Left forelimb (tissue), 1 donor: ENCODE data around the gene CDC42SE2.
"Not testable (repeated sequence)": the region's sequence is repeated elsewhere in the genome, so short reads cannot be mapped to it uniquely, and the experiment has no call there.

Source experiments
- DNase-seq: peaks from one replicate; pipeline ENCODE4 v3.0.0-alpha.2; 2018; ENCODE audit warnings: low spot score

CDC42SE2 gene

DNA sequence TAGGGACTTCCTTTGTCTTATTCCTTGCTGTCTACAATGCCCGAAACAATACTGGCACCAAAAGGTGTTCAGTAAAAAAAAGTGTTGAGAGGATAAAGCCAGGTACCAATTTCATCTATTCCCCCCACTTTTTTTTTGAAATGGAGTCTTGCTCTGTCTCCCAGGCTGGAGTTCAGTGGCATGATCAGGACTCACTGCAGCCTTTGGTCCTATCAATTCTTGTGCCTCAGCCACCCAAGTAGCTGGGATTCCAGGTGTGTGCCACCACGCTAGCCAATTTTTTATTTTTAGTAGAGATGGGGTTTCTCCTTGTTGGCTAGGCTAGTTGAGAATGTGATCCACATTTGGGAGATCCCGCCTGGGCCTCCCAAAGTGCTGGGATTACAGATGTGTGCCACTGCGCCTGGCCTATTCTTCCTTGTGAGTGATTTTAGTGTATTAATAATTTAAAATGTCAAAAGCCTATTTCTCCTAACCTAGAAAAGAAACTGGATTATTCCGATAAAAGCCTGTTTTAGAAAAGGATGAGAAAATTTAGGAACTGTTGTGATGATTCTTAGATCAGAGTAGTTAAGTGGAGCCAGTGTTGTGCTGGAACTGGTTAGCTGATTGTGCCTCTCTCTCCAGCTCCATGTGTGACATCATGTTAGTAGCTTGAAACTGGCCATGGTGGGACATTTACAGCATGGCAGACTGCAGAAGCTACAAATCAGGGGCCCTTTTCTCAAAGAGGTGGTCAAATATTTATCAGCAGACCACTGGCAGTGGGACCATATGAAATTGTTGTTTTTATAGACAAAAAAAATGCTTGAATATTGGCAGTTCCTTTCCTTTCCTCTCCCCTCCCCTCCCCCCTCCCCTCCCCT, 14.3 kb downstream of the CDC42SE2 start:
- DNase-seq = no peak

DNA sequence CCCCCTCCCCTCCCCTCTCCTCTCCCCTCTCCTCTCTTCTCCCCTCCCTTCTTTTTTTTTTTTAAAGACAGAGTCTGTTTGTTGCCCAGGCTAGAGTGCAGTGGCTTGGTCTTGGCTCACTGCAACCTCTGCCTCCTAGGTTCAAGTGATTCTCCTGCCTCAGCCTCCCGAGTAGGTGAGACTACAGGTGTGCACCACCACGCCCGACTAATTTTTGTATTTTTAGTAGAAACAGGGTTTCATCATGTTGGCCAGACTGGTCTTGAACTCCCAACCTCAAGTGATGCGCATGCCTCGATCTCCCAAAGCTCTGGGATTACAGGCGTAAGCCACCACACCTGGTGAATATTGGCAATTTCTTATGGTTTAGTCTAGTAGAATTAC, 14.9 kb downstream of the CDC42SE2 start:
- DNase-seq = not testable (repeated sequence)

DNA sequence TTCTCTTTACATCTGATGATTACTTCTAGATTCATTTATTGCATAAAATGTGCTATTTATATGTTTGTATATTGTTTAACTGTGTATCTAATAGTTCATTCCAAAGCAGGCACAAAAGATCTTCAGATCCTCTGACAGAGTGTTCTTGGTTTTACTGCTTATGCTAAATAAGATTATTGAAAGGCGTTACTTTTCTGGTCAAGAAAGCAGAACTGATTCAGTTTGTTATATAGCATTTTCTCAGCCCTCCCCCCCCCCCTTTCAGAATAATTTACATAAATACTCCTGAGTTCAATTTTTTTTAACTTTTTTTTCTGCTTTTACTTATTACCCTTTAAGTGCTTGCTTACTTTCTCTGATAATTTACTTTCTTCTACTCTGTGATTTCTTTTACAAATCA, 15.4 kb downstream of the CDC42SE2 start:
- DNase-seq = no peak

DNA sequence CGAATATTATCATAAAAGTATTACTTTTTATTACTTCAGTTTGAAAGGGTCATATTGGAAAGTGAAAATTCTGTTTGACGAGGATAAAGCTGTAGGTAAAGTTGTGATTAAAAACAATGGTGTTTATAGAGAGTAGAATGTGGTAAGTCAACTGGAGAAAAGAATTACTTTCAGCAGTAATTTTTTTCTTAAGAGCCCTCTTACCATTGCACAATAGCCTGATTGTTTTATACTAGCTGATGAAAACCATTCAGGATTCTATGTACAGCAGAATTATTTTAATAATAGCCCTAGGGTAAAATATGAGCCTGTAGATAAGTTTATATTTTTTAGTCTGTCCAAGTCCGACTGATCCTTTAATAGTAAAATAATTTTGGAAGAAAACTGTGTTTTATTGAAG, 16.6 kb downstream of the CDC42SE2 start:
- no peak for DNase-seq

DNA sequence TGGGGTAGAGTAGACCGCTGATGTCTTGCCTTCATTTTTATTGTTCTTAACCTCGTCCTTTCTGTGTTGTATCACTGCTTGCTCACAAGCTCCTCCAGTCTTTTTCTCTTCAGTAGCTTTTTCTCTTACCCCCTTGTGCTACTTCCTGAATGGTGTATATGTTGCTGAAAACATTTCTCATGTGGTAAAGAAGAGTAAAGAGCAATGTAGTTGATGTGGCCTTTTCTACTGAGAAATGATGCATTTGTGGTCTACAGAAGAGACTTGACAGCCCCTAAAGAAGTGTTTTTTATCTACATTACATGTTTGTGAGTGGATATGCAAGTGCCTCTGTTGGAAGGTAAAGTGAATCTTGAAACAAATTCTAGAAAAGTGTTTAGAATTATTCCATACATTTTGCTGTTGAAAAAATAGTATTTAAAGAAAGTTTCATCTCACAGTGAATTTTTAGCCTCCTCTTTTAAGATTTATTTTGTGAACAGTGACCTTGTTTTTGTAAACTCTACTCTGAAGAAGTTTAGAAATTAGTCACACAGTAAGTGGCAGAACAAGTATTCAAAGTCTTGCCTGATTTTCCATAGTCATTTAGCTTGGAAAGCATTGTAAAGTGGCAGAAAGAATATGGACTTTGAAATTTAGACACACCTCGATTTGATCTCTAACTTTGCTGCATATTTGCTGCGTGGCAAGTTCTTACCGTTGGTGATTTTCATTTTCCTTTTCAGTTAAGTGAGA, 17.4 kb downstream of the CDC42SE2 start:
- DNase-seq = no peak

DNA sequence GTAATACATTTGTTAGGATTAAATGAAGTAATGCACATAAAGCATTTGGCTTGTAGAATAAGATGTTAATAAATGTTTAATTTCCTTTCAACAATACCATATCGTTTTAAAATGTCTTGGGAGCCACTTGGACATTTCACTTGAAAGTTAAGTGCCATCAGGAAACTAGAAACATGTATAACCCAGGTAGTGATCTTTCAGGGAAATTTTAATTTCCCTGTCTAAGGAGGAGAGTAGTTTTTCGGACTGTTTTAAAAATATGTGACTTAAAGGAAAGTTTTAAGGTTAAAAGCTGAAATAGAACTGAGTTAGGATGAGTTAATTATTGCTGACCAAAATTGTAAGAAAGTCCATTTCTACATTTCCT, 18.0 kb downstream of the CDC42SE2 start:
- DNase-seq = no peak

DNA sequence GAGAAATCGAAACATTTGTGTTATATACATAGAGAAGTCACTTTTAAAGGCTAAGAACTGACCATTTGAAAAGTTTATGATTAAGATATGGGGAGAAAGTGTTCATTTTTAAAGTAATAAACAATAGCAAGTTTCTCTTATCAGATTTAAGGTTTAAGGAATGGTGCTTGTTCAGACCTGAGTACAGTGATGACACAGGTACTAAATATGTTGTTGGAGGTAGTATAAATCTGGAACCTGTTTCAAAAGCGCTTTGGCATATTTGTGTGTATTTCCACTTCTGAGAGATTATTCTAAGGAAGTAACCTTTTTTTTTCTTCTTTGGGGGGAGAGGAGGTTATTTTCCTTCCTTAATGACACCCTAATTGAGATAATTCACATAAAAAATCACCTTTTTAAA, 18.4 kb downstream of the CDC42SE2 start:
- DNase-seq = no peak

DNA sequence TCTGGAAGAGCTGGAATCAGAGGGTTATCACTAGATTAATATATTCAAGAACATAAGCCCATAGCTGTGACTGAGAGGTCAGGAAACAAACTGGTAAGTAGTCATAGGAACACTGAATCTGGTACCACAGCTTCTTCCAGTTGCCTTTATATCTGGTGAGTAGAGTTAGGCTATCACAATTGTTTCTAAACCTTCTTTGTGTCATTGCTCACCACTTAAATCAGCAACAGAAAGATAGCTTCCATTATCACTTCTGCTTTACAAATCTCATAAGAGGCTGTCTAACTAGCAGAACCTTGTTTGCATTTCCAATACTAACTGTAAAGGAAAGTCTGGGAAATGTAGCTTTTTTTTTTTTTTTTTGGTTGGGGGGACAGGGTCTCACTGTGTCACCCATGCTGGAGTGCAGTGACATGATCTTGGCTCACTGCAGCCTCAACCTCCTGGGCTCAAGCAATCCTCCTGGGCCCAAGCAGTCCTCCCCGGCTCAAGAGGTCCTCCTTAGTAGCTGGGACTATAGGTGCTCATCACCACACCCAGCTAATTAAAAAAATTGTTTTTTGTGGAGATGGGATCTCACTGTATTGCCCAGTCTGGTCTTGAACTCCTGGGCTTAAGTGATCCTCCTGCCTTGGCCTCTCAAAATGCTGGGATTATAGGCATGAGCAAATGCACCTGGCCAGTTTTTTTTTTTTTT, 22.0 kb downstream of the CDC42SE2 start:
- DNase-seq = no peak

DNA sequence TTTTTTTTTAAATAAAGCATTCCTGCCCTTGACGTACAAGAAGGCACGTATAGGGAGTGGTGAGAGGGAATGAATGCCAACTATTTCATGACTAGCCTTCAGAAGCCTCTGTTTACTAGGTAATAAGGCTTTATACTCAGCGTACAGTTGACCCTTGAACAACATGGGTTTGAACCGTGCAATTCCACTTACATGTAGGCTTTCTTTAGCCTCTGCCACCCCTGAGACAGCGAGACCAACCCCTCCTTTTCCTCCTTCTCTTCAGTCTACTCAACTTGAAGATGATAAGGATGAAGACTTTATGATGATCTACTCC, 22.5 kb downstream of the CDC42SE2 start:
- DNase-seq = no peak

DNA sequence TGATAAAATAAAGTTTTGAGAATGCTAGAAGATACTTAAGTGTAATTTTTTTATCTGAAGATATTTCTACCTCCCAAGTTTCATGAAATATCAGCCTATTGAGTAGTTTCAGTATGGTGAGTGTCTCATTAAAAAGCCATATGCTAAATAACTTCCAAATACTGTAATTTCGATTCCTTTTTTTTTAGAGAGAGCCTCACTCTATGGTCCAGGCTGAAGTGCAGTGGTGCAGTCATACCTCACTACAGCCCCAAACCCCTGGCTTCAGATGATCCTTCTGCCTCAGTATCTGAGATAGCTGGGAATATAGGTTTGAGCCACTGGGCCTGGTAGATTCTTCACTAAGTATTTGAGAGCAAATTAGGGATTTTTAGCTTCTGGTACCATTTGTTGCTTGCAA, 24.5 kb downstream of the CDC42SE2 start:
- DNase-seq = no peak

DNA sequence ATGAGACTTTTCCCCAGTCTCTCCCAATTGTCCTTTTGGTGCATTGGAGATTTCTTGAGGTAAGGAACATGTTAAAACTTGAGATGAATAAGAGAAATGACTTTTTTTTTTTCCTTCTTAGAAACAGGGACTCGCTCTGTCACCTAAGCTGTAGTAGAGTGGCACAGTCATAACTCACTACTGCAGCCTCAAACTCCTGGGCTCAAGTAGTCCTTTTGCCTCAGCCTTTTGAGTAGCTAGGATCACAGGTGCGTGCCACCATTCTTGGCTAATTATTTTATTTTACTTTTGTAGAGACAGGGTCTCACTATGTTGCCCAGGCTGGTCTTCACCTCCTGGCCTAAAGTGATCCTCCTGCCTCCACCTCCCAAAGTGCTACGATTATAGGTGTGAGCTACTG, 25.9 kb downstream of the CDC42SE2 start:
- DNase-seq = no peak

DNA sequence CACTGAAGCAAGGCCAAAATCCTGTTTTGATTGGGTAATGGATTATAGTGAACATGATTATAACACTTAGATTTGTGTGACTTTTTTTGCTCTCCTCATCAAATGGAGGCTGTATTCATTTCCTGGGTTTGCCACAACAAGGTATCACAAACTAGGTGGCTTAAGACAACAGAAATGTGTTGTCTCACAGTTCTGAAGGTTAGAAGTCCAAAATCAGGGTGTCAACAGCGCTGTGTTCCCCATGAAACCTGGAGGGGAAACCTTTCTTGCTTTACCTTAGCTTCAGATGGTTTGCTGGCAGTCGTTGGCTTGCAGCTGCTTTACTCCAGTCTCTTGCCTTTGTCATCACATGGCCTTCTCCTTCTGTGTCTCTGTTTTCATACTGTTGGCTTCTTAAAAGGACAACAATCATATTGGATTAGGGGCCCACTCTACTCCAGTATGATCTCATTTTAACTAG, 32.4 kb downstream of the CDC42SE2 start:
- no peak for DNase-seq

DNA sequence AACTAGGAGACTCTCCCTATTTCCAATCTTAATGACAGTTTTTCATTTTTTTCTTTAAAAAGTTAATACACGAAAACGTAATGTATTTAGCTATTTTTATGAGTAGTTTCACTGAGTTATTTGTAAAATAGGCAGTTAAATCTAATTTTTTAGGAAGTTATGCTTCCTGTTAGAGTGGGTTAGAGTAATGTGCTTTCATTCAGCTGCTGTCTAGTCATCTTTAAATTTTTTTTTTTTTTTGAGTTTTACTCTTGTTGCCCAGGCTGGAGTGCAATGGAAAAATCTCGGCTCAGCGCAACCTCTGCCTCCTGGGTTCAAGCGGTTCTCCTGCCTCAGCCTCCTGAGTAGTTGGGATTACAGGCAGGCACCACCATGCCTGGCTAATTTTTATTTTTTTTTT, 34.0 kb downstream of the CDC42SE2 start:
- no peak for DNase-seq

DNA sequence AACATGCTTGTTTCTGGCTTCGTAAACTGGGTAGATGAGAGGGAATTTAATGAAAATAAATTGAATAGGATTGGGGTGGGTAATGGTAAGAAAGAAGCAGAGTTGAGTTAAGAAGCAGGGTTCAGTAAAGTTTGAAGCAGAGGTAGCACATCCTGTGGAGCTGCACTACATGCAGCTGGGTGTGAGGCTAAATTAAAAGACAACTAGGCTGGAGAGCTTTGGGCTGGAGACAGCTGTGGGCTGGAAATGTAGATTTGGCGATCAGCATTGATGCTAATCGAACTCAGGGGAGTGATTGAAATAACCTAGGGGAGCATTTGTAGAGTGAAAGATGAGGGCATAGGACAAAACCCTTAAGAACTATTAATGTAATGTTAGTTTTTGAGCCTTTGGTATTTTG, 35.6 kb downstream of the CDC42SE2 start:
- DNase-seq = no peak

DNA sequence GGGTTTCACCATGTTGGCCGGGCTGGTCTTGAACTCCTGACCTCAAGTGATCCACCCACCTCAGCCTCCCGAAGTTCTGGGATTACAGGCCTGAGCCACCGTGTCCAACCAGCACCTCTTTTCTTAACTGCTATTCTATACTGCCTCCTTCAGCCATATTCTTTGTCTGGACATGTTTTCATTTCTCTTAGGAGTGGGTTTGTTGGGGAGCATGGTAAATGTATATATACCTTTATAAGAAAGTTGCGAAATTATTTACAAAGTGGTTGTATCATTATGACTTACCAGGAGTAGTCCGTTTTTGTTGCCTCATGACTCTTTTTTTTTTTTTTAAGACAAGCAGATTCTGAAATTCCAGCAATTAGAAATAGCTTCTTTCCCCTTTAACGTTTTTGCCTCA, 38.7 kb downstream of the CDC42SE2 start:
- DNase-seq = no peak

DNA sequence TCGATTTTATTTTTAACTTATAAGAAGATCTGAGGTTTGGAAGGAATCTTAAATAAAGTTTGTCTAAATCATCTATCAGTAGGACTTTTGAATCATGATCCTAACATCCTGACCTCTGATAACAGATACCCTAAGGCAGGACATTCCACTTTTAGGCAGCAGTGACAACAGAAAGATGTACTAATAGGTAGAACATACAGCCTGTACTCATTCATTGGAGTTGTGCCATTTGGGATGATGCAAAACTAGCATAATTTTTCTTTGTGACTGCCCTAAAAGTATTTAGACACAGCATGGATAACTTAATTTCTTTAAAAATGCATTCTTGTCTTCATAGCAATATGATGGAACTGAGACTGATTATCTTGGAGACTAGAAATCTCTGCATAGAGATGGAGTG, 39.7 kb downstream of the CDC42SE2 start:
- no peak for DNase-seq

DNA sequence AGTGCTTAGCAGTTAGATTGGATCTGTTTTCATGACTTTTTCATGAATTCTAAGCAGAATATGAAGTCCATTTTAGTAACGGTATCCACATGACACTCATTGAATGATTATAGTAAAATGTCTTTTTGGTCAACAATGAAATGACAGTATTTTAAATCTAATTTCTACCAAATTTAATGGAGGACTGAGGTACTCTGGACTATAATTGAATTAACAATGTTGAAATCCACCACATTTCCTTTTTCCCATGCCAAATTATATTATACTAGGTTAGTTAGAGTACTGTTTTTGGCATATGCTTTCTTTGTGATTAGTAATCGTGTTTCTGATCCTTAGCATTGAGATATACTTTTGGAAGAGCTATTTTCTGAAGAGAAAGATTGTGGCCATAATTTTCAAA, 40.6 kb downstream of the CDC42SE2 start:
- no peak for DNase-seq

DNA sequence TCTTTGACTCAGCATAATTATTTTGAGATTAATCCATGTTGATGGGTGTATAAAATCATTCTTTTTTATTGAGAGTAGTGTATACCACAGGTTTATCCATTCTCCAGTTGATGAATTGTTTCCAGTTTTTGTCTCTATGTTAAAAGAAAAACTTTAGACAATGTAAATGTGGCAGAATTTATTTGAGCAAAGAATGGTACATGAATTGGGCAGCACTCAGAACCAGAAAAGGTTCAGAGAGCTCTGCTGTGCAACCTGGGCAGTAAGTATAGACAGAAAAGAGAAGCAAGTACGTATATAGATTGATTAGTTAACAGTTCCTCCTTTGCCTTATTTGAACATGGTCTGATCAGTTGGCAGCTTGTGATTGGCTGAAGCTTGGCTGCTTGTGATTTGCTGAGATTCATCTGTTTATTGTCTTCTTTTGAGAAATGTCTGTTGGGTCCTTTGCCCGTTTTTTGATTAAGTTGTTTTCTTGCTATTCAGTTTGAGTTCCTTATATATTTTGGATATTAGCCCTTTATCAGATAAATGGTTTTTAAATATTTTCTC, 41.4 kb downstream of the CDC42SE2 start:
- DNase-seq = no peak

DNA sequence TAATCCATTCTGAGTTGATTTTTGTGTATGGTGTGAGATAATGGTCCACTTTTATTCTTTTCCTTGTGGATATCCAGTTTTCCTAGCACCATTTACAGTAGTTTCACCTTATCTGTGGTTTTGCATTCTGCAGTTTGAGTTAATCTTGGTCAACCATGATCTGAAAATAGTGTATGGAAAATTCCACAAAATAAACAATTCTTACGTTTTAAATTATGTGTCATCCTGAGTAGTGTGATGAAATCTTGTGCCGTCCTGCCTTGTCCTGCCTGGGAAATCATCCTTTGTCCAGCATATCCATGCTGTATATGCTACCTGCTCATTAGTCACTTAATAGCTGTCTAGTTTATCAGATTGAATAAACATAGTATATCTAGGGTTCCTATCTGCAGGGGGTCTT, 42.1 kb downstream of the CDC42SE2 start:
- DNase-seq = no peak

DNA sequence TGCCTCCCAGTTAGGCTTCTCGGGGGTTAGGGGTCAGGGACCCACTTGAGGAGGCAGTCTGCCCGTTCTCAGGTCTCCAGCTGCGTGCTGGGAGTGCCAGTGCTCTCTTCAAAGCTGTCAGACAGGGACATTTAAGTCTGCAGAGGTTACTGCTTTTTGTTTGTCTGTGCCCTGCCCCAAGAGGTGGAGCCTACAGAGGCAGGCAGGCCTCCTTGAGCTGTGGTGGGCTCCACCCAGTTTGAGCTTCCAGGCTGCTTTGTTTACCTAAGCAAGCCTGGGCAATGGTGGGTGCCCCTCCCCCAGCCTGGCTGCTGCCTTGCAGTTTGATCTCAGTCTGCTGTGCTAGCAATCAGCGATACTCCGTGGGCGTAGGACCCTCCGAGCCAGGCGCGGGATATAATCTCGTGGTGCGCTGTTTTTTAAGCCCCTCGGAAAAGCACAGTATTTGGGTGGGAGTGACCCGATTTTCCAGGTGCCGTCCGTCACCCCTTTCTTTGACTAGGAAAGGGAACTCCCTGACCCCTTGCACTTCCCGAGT, 48.5 kb downstream of the CDC42SE2 start:
- not testable (repeated sequence) for DNase-seq

DNA sequence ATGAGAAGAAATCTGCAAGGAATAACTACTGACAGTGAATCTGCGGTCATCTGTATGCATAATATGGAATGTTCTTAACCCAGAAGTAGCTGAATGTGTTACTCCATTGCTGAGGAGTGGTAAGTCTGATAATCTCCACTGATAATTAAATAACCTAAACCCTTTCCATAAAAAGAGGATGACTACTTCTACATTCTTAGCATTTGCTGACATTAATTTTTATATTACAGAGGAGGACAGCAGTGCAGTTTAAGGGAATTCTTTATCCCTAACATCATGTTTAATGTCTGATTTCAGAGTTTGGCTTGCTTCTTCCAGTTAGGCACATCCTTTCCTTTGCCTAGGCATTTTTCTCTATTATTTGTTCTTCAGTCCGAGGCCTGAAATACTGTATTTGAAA, 52.2 kb downstream of the CDC42SE2 start:
- DNase-seq = no peak

DNA sequence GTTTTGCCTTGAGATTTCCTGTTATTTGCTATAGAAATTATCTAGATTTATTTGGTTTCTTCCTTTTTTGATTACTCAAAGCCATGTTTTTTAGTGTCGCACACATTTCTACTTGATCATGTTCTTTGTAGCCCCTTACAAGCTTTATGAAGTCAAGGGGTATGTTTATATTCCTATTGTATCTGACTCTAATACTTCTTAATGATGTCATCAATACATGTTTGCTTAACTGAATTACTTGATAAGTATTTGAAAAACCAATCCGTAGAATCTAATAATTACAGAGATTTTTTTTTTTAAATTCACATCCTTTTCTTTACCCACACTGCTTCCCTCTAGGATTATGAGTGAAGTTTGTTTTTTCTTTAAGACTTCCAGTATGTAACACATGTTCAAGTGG, 53.0 kb downstream of the CDC42SE2 start:
- DNase-seq = no peak

DNA sequence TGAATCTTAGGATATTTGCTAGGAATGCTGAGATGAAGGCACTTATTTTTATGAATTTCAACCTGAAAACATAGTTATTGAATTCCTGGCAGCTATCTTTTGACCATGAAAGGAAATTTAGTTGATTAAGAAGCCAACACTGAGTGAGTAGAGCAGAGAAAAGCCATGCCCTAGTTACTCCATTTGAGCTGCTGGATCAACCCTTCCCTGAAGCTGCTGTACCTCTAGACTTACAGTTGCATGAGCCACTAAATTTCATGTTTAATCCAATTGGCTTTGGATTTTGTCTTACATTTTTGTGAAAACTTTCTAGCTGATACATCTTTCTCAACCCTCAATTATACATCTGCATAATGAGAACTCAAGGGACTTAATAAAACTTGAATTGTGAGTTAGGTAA, 54.6 kb downstream of the CDC42SE2 start:
- DNase-seq = no peak
